Occipital lobe (tissue), 3 donors: ENCODE measurements around the gene HEG1. TPM values are rescaled to one million over a fixed set of nuclear protein-coding genes. Genes with fewer than 3 reads are reported as not detected.

Experiments used
- DNase-seq: peaks from one replicate; lab custom pipeline; 2025; lab: John Stamatoyannopoulos, UW
- small RNA-seq: library from RNA; depleted of rRNA; stranded (forward); fragments of <200 nt; gene quantifications from one replicate; pipeline ENCODE3, GENCODE V24; 2014
- total RNA-seq: library from RNA; depleted of rRNA; stranded (reverse); fragments of >200 nt; gene quantifications from one replicate; pipeline ENCODE4 v1.2.3, GENCODE V29; 2014

The HEG1 gene
- total RNA-seq, 1 donor from 2014 or later, result 6.6 TPM

DNA sequence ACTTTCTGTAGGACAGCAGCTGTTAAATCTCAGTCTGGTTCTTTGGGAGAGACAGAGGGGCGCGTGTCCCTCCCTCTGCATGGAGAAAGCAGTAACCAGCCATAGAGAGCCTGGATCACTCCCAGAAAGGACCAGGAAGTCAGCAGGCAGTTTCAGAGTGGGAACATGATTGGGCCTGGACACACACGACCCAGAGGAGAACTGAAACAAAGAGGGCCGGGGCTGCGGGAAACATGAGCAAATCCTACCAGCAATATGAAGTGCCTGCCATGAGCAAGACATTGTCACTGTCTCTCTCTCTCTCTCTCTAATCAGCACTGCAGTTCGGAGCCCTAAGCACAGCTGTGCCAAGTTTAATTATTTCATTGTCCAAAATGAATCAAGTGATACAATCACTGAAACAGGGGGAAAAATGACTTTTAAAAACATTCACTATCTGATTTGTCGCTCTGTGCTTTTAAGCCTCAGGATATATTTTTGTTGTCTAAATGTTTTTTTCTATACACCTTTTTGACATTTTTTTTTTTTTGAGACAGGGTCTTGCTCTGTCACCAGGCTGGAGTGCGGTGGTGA lies 138.9 kb downstream of the HEG1 start:
- DNase-seq, result no peak

Small RNAs within 50 kb of the gene (small RNA-seq; reads per million reads assigned to genes)
- gene RNA5SP137, result not detected

Other genes starting within 250 kb of the HEG1 start
- gene ITGB5, start 168.6 kb downstream of the HEG1 start, total RNA-seq, result 25.6 TPM
- gene MUC13, start 121.2 kb downstream of the HEG1 start, total RNA-seq, result not detected
- gene SLC12A8, start 156.8 kb upstream of the HEG1 start, total RNA-seq, result 2.7 TPM